GF-D8 (cell line): ENCODE results near the gene HLA-DOA.

Experiments
- DNase-seq: peaks from one replicate; lab custom pipeline; 2025; lab: John Stamatoyannopoulos, UW

HLA-DOA gene

GRCh38 chr6:33008944-33009861 lies at the start of gene HLA-DOA:
TSS of gene HLA-DOA (minus strand) at chr6:33009591.
- DNase-seq = no peak

DNA sequence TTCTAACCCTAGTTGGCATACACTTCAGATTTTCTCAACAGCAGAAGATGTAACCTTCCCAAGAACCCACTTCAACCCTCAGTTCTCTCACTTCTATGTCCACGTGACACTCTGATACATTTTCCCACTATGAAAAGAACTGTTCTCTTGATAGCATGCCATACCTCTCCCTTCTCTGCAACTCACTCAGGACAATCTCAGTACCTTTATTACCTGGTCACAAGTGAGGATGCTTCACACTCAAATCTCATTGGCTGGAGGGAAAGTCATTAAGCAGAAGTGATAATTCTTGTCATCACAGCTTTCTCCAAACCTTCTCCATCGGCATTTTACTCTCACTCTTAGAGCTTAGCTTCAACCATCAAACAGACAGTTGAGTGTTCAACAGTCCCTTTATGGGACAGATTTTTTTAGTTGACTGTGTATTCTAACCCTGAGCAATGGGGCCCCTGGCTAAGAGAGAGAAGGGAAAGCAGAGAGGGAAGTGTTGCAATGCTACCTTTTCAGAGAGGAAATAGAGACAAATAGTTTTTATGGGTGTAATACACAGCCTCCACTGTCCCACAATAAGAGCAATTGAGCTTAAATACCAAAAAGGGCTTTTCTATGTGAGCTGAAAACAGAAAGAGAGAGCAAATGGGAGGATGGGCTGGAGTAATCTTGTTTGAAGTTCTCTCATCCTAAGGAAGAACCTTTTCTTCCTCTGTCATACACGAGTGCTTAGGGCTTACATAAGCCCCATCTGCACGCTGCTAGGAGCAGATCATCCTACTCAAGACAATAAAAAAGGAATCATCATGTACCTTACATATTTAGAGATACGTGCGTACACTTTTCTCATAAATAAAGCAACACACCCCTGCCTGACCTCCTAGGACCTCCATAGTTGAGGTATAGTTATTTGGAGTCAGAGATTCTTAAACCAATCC lies 48.1 kb upstream of the HLA-DOA start:
- no peak for DNase-seq

GRCh38 chr6:33053230-33053629 lies 43.8 kb upstream of the HLA-DOA start:
- no peak for DNase-seq

- no peak for DNase-seq
Observed at GRCh38 chr6:33052627-33053026, 43.2 kb upstream of the HLA-DOA start.

- DNase-seq = no peak
Observed at GRCh38 chr6:33050014-33050810, 40.8 kb upstream of the HLA-DOA start.

- DNase-seq = no peak
Observed at GRCh38 chr6:33049323-33050013, 40.1 kb upstream of the HLA-DOA start.

DNA sequence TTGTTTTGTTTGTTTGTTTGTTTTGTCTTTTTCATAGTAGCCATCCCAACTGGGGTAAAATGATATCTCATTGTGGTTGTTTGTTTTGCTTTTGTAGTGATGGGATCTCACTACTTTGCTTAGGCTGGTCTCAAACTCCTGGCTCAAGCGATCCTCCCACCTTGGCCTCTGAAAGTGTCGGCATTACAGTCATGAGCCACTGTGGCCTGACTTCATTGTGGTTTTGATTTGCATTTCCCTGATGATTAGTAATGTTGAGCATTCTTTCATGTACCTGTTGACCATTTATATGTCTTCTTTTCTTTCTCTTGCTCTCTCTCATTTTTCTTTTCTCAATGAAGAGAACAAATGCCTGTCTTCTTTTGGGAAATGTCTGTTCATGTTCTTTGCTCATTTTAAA lies 30.8 kb upstream of the HLA-DOA start:
- DNase-seq = no peak

DNA sequence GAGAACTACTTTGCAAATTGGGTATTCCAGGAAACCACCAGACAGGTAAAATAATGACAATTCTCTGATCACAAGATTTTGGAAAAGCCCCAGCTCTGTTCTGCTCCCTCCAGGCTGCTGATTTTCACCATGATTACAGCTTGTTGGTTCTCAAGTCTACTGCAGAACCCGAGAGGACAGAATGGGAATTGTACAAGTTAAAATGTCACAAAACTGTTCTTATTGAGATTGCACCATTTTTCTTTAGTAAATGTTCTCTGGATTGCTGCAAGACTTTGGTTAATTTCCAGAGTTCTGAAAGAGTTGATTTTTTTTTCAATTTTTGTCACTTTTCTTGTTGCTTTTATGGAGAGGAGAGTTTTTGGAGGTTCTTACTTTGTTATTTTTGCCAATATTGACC lies 27.1 kb upstream of the HLA-DOA start:
- no peak for DNase-seq

- no peak for DNase-seq
Observed at GRCh38 chr6:33034554-33034953, 25.2 kb upstream of the HLA-DOA start.

GRCh38 chr6:33030245-33030644 lies 20.9 kb upstream of the HLA-DOA start:
- no peak for DNase-seq

DNA sequence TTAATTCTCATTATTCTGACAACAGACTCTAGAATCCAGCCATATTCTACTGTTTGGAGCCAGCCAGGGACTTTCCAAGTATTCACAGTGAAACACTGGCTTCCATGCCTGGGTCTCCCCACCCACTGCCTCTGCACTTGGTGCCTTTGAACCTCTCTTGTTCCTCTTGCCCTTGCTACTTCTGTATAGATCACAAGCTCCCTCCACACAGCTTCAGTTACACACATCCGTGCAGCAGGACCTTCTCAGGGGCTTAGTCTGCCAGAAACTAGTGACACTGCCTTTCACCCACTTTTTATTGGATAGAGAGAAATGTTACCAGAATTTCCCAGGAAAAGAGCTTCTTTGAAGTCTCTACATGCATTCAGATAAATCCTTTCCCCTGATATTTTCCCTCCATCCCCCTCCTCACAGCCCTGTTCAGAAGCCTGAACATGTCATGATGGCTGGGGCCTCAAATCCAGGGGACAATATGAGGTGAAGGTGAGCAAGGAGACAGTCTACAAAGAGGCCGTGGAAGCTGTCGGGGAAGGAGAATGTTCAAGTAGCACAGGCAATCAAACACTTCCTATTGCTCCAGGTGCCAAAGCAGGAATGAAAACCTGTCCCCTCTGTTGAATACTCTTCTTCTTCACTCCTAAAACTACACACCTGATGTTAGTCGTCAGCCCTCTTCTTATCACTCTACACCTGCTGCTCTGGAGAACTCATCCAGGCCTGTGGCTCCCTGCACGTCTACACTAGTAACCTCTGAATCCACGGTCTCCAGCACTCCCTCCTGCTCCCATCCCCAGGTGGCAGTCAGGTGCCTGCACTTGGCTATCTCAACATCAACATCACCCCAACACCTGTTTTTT lies 20.2 kb upstream of the HLA-DOA start:
- DNase-seq = no peak

GRCh38 chr6:33028220-33028849 lies 18.9 kb upstream of the HLA-DOA start:
- no peak for DNase-seq

DNA sequence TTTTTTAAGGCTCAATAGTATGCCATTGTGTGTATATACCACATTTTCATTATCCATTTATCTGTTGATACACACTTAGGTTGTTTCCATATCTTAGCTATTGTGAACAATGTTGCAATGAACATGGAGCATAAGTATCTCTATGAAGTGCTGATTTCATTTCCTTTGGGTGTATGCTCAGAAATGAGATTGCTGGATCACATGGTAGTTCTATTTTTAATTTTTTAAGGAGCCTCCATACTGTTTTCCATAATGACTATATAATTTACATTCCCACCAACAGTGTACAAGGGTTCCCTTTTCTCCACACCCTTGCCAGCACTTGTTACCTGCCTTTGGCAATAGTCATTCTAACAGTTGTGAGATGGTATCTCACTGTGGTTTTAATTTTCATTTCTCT lies 15.1 kb upstream of the HLA-DOA start:
- no peak for DNase-seq

DNA sequence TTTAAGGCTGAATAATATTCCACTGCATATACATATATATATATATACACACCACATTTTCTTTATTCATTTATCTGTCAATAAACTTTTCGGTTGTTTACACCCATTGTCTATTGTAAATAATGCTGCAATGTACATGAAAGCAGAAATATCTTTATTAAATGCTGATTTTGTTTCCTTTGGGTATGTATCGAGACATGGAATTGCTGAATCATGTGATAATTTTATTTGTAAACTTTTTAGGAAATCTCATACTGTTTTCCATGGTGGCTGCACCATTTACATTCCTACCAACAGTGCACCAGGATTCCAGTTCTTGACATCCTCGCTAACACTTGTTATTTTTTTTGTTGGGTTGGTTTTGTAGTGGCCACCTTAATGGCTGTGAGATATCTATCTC lies 14.1 kb upstream of the HLA-DOA start:
- no peak for DNase-seq

- no peak for DNase-seq
Observed at GRCh38 chr6:33021917-33022316, 12.5 kb upstream of the HLA-DOA start.

DNA sequence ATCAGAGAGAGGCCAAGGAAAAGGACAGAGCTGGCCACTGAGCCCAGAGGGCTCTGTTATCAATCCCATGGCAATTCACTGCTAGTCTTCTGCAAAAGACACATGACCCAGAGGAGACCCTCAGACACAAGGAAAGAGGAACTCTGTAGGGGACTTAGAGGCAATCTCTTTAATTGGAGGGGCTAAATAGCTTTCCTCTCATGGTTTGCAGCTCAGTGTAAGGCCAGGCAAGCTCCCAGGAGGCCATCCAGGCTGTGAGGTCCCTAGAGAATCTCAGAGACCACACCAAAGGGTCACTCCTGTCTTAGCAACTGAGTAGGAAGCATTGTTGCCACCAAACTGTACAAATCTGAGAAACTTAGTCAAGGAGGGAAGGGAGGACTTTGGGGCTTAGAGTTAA lies 10.0 kb upstream of the HLA-DOA start:
- DNase-seq = no peak

DNA sequence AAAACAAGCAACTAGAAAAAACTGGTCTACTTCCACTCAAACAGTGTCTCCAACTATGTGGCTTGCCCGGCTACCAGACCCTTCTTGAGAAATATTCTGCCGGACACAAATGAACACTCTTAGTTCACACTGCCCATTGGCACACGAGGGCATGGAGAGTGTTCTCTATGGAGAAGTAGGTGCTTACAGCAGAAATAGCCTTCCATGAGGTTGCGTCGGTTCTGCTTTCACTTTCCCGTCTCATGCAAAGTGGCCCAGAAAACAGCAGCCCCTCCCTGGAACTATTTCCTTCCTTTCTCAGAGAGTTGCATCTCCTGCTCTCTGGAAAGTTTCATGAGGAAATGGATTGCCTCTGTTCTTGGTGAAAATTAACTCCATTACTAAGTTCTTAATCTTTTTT lies 9.5 kb upstream of the HLA-DOA start:
- DNase-seq = peak; percentile 49

- no peak for DNase-seq
Observed at GRCh38 chr6:33018418-33018817, 9.0 kb upstream of the HLA-DOA start.

DNA sequence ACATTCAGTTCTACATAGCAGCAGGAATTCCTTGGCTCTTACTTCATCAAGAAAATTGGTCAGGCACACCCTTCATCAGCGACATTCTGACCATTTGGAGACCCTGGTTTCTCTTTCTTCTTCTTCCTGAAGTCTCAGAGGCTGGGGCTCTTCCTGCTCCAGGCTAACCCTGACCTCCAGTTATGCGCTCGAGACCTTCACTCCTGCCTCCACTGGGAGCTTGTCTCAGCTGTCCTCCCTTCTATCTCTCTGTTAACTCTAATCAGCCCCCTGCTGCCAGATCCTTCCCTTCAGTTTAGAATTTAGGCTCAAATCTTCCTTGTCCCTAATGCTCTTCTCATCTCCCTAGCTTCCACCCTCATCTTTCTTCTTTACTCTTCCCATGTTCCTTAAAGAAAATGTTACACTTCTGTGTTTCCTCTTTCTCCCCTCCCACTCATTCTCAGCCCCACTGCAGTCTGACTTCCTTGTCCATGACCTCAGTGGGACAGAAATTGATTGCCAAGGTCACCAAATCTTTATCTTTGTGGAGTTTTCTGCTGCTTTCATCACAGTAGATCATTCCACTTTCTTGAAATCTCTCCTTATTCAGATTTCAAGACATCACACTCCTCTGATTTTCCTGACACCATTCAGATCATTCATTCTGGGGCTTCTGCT lies 8.4 kb upstream of the HLA-DOA start:
- DNase-seq = no peak
